ENCODE results near the gene DAG1.
"Not testable (repeated sequence)": the region's sequence is repeated elsewhere in the genome, so short reads cannot be mapped to it uniquely, and the experiment has no call there.

The DAG1 gene

DNA sequence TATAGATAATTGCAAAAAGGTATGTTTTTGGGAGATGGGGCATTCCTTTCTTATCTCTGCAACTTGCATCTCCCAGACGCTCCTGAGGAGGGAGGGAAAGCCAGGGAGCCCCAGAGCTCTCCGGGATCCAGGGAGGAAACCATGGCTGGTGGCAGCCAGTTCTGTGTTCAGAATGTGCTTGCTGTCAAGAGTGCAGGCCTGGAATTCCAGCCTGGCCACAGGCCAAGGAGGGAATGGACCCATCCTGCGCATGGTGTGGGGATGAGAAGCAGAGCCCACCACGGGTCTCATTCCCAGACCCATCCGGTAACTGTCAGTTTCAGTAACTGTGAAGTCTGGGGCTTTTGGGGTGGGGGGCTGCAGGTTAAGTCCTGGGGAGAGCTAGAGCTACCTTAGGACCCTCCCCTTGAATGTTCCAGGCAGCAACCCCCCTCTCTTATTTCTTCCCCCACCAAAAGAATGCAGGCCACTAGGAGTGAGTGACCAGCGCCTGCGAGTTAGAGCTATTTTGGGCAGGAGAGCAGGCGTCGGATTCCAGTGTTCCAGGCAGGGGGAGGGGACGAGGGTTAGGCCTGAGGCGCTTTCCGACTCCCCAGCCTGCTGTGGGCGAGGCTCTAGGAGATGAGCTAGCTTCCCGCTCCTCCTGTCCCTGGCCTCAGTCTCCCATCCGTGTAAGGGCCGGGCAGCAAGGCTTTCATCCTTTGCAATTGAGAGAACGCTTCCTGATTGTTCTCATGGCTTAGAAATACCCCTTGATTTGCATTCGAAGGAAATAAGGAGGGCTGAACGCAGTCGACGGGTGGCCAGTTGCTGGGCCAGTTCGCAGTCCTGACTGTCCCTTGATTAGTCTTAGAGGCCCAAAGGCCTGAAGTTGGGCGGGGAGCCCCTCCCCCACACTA, 781 bp upstream of the DAG1 start:
- DNase-seq (ENCODE audit: low read depth in 2 of 2, low spot score in 1 of 2): no peak

DNA sequence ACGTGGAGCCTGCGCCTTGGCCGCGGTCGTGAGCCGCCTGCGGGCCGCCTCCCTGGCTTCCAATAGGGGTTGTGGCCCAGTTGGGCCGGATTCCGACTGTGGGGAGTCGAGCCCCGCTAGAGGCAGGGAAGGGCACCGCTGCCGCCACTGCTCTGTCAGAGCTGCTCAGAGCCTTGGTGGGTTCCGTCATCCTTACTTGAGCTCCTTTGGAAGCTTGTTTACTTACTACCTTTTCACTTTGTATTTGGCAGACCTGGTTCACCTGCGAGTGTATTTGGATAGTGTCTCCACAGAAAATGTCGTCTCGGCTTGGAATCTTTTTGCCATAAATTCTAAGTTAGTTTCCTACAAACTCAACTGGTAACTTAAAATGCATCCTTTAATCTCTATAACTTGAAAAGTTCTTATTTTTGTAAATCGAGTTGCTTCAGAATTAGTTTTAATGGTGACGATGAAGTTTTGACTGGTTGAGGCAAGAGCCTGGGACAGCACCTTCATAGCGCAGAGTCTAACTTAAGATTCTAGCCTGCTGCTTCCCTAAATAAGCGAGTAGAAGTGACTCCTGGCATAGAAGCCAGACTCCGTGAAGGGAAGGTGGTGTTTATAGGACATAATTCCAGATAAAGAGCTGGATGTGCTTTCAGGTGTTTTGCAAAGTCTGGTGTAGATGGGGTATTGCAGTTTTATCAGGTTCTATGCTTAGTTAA, 800 bp downstream of the DAG1 start:
- DNase-seq (ENCODE audit: low read depth in 2 of 2, low spot score in 1 of 2): no peak

DNA sequence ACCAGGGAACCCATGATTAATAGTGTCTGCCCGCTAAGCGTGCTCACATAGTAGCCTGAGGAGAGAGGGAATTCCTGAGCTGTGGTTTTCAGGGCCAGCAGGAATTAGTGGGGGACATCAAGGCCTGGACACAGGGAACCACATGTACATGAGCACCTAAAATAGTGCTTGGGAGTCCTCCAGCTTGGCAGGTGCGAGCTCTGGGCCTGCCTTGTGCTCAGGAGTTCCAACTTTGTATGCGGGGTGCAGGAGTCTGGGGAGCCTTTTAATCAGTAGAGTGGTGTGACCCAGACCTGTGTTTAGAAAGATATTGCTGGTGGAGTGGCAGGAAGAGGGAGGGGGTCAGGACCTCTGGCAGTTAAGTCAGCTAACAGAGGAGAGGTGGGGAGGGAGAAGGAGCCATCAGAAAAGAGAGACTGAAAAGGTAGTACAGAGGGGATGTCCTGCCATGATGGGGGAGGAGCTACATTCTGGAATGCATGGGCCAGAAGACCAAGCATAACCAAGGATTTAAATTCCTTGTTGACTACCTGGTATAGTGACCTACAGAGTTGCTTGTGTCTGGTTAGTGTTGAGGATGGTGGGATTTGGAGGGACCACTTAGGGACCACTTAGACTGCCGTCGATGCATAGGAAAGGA, 1.9 kb downstream of the DAG1 start:
- no peak for DNase-seq (ENCODE audit: low read depth in 2 of 2, low spot score in 1 of 2)

DNA sequence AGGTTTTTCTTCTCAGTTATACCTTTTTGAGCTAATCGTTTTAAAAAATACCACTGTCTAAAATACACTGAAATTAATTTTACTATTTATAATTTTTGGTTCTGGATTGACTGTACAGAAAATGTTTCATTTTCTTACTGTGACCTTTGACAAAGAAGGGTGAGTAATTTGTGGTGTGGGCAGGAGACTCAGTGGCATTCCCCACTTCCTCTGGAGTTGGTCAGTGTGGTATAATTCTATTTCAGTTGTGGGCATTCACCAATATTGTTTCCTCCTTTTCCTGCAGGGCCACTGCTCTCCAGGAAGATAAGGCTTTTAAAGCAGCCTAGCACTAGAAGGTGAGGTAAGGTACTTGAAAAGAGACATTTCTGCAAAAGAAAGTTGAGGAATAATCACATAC, 6.5 kb downstream of the DAG1 start:
- no peak for DNase-seq (ENCODE audit: low read depth in 2 of 2, low spot score in 1 of 2)

DNA sequence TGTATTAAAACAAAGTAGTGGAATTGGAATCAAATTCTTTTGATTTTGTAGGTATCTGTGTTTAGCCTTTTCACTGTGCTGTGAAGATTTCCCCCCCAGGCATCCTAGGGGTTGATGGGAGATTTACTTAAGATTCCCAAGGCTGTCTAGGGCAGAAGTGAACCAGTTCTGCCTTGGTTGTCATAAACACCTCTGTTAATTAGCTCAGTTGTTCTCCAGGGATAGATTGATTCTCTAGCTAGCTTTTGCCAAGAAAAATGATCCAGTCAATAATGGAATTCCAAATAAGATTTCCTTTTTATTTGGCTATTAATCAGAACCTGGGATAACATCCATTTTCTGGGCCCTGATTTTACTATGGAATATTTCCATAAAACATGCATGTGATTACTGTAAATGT, 12.7 kb downstream of the DAG1 start:
- no peak for DNase-seq (ENCODE audit: low read depth in 2 of 2, low spot score in 1 of 2)

DNA sequence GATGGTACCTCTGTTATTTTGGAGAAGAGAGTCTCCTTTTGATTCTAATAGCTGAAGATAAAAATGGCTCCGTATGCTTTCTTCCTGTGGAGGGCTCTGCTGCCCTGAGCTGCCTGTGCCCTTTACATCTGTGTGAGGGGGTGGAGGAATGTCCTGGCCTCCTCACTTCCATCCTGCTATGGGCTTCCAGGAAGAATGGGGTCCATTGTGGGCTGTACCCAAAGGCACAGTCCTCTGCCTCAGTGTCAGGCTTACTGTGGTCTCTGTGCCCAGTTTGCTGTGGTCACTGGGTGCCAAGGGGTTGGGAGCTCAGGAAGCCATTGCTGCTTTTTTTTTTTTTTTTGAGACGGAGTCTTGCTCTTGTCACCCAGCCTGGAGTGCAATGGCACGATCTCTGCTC, 14.4 kb downstream of the DAG1 start:
- no peak for DNase-seq (ENCODE audit: low read depth in 2 of 2, low spot score in 1 of 2)

DNA sequence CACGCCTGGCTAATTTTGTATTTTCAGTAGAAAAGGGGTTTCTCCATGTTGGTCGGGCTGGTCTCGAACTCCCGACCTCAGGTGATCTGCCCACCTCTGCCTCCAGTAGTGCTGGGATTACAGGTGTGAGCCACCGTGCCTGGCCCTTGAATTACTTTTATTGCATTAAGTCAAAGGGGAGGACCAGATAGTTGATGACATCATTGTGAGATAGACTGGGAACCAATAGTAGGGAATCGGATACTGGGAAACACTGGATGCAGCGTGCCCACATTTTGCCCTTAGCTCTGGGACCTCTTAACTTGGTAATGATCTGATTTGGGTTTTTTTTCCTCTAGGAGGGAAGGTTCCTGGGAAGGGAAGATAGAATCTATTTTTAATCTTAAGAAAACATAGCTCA, 19.2 kb downstream of the DAG1 start:
- no peak for DNase-seq (ENCODE audit: low read depth in 2 of 2, low spot score in 1 of 2)

DNA sequence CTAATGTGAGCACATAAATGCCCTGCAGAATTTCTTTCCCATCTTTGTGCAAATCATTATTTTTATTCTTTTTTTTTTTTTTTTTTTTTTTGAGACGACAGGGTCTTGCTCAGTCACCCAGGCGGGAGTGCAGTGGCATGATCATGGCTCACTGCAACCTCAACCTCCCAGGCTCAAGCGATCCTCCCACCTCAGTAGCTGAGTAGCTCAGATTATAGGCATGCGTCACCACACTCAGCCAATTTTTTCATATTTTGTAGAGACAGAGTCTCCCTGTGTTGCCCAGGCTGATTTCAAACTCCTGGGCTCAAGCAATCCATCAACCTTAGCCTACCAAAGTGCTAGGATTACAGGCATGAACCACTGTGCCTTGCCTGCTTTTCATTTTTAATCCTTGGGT, 22.9 kb downstream of the DAG1 start:
- no peak for DNase-seq (ENCODE audit: low read depth in 2 of 2, low spot score in 1 of 2)

DNA sequence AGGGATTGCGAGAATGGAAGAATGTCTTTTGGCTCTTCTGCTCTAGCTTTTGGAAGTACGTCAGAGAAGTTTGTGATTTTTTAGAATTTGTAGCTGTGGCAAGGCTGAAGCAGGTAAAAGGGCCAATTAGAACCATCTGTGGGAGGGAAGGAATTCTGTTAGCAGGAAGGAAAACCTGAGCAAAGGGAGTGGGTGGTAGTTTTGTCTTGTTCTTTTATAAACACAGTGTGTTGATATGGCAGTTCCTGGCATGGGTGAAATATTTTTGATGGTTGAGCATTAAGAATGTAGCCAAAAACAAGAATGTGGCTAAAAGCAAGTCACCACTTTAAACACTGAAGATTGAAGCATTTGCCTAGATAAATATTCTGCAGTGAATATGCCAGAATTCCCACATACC, 23.8 kb downstream of the DAG1 start:
- no peak for DNase-seq (ENCODE audit: low read depth in 2 of 2, low spot score in 1 of 2)

DNA sequence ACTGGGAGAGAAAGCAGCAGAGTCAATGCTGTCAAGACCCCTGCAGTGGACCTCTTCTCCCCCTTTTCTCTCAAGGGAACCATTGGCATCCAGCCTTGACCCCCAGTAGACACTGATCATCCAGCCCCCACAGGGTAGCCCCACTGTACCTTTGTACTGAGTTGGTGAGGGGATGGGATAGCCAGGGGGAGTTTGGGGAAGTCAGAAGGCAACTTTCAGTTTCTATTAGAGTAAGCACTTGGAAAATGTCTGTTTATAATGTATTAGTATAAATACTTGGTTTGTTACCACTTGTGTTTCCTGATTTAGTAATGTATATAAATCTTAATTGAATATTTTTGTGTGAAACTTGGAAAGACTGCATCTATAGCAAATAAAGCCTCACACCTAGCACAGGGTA, 25.0 kb downstream of the DAG1 start:
- DNase-seq (ENCODE audit: low read depth in 2 of 2, low spot score in 1 of 2): no peak

DNA sequence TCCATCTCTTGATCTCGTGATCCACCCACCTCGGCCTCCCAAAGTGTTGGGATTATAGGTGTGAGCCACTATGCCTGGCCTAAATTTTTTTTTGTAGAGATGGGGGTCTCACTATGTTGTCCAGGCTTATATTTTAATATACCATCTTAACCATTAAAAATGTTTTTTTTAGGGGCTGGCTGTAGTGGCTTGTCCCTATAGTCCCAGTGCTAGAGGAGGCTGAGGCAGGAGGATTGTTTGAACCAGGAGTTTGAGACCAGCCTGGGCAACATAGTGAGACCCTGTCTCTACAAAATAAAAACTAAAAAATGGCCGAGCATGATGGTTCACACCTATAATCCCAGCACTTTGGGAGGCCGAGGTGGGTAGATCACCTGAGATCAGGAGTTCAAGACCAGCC, 26.8 kb downstream of the DAG1 start:
- not testable (repeated sequence) for DNase-seq (ENCODE audit: low read depth in 2 of 2, low spot score in 1 of 2)

DNA sequence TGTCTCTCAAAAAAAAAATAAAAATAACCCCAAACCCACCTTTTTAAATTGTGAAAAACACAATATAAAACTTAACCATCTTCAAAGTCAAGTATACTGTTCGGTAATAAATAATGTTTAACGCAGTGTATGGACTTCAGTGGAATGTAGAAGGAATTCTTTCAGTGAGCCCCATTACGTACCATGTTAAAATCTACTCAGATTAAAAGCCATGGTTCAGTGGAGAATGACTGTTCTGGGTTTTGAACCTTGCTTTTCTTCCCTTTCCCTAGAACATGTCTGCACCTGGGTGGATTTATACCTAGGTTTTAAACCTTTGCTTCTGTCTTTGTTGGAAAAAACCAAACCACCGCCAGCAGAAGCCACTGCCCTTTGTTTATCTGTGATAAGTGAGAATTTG, 27.5 kb downstream of the DAG1 start:
- no peak for DNase-seq (ENCODE audit: low read depth in 2 of 2, low spot score in 1 of 2)

DNA sequence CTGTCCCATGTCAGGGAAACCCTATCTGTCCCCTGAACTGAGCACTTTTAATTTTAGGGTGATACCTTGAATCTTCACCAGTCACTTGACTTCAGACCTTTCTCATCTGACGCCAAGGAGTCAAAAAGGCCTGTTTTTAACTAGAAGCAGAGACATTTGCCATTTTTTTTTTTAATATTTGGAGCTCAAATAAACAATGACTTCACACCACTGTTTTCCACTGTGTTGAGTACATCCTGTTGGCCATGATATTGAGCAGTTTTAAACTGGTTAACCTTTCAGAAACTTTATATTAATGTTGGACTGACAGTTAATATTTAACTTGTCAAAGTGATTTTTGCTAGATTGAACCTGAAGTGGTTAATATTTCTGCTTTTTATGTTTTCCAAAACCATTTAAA, 28.2 kb downstream of the DAG1 start:
- DNase-seq (ENCODE audit: low read depth in 2 of 2, low spot score in 1 of 2): no peak

DNA sequence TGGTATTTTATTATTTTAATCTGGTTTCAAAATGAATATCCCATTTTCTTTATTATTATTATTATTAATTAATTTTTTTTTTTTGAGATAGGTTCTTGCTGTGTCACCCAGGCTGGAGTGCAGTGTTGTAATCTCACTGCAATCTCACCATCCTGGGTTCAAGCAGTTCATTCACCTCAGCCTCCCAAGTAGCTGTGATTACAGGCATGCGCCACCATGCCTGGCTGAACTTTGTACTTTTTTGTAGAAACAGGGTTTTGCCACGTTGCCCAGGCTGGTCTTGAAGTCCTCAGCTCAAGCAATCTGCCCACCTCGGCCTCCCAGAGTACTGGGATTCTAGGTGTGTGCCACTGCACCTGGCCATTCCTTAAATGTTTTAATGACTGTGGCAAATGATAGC, 28.6 kb downstream of the DAG1 start:
- no peak for DNase-seq (ENCODE audit: low read depth in 2 of 2, low spot score in 1 of 2)

DNA sequence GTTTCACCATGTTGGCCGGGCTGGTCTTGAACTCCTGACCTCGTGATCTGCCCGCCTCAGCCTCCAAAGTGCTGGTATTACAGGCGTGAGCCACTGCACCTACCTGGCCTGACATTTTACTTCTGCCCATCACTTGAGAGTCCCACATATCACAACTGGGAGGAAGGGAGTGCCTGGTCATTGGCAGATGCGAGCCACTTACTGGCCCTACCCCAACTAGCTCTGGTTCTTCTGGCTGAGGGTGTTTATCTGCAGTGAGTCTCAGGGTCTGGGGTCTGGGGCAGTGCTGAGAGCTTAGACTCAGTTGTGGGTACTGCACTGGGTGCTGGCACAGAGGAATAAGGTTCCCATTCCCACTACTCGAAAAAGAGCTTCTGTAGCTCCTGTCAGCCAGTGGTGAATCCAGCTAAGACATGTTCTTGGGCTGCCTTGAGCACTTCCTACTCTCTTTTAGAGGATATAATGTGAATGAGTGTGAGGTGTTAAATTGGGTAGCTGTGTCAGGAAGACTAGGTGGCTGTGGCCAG, 30.2 kb downstream of the DAG1 start:
- DNase-seq (ENCODE audit: low read depth in 2 of 2, low spot score in 1 of 2): no peak

DNA sequence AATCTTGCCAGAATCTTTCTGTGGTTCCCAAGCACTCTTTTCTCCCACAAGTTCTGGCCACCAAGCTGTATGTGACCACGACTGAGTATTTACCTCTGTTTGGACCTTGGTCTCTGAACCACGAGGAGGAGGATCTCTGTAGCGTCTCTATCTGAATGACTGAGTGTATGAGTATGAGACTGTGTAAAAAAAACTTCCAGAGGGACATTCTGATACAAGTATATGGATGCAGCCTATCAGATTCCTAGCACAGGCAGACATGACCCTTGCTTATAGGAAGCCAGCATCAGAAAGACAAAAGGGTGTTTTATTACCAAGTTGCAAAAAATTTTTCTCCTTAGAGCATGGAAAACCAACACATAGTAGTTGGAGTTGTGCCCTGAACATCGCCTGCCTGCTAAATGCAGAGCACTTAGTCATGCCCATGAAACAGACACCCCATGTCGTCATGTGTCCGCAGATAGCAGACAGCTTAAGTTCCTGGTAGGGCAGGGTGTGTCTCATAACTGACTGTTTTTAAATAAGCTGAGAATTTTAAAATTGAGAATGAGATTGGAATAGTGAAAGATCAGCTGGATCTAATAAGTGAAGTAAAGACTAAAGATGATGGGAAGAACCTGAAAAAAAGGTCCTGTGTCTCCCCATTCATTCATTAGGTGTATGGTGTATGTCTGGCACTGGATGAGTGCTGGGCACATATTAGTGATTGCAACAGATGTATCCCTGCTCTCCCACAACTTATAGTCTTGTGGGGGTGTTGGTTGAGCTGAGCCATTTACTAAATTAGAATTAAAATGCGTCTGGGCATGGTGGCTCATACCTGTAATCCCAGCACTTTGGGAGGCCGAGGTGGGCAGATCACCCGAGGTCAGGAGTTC, 30.9 kb downstream of the DAG1 start:
- no peak for DNase-seq (ENCODE audit: low read depth in 2 of 2, low spot score in 1 of 2)

DNA sequence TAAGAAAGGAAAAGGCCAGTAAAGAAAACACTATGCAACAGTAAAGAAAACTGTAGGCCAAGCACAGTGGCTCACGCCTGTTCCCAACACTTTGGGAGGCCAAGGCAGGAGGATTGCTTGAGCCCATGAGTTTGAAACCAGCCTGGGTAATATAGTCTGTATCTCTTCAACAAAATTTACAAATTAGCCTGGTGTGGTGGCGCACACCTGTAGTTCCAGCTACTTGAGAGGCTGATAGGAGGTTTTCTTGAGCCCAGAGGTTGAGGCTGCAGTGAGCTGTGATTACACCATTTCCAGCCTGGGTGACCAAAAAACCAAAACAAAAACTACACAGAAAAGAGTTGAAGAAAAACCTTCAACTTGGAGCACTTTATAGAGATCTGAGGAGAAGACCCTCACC, 31.8 kb downstream of the DAG1 start:
- DNase-seq (ENCODE audit: low read depth in 2 of 2, low spot score in 1 of 2): no peak

DNA sequence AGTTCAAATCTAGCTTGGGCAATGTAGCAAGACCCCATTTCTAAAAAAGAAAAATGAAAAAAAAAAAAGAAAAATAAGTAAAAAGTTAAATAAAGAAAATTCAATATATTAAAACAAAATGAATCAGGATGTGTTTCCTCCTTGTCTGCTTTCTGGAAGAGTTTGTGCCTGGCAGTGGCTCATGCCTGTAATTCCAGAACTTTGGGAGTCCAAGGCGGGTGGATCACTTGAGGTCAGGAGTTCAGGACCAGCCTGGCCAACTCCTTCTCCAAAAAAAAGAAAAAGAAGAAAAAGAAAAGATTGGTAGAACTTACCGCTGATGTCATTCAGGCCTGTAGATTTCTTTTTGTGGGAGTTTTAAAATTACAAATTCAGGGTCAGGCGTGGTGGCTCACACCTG, 36.8 kb downstream of the DAG1 start:
- no peak for DNase-seq (ENCODE audit: low read depth in 2 of 2, low spot score in 1 of 2)

DNA sequence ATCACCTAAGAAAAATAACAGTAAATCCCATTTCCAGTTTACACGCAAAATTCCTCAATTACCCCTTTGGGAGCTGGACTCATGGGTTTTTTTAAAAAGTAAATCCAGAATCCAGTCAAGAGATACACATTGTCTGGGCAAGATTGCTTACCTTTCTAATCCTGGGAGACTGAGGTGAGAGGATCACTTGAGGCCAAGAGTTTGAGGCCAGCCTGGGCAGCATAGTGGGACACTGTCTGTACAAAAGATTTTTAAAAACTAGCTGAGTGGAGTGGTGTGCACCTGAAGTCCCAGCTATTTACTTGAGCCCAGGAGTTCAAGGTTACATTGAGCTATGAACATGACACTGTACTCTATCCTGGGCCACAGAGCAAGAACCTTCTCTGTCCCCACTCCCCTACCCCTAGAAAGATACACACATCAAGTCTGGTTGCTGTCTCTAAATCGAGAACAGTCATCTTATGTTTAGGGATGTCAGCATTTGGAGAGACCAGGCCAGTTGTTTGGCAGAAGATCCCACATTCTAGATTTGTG, 39.0 kb downstream of the DAG1 start:
- no peak for DNase-seq (ENCODE audit: low read depth in 2 of 2, low spot score in 1 of 2)

DNA sequence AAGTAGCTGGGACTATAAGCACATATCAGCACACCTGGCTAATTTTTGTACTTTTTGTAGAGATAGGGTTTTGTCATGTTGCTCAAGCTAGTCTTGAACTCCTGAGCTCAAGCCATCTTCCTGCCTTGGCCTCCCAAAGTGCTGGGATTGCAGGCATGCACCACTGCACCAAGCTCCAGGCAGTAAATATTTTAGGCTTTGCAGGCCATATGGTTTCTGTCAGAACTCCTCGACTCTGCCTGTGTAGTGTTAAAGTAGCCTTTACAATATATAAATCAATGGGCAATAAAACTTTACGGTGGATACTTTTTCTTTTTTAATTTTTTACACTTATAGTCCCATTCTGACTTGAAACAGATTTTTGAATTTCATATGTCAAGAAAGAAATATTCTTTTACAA, 41.6 kb downstream of the DAG1 start:
- no peak for DNase-seq (ENCODE audit: low read depth in 2 of 2, low spot score in 1 of 2)
